ENCODE measurements around the gene NEDD9.

The NEDD9 gene

GRCh38 chr6:11181478-11182136 lies 50.9 kb downstream of the NEDD9 start:
- DNase-seq (ENCODE audit: low read depth in 2 of 2): no peak

- no peak for DNase-seq (ENCODE audit: low read depth in 2 of 2)
Observed at GRCh38 chr6:11179419-11180202, 52.9 kb downstream of the NEDD9 start.

- DNase-seq (ENCODE audit: low read depth in 2 of 2): no peak
Observed at GRCh38 chr6:11179088-11179418, 53.4 kb downstream of the NEDD9 start.

- no peak for DNase-seq (ENCODE audit: low read depth in 2 of 2)
Observed at GRCh38 chr6:11177271-11177670, 55.2 kb downstream of the NEDD9 start.

DNA sequence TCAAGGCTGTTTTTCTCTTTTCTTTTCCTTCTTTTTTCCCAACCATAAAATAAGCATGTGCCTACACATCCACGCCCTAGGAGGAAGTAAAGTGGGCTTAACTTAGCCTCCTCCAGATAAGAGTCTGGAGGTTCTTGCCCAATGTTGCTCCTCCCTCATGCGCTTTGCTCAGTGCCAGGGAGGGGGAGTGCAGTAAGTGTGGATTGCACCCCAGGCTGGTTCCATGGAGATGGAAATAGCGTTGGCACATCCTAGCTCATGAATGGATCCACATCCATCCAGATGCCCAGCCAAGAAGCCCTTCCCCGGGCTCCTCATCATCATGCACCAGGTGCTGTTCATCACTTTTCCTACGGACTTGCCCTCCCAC lies 58.2 kb downstream of the NEDD9 start:
- no peak for DNase-seq (ENCODE audit: low read depth in 2 of 2)

GRCh38 chr6:11172501-11173327 lies 59.8 kb downstream of the NEDD9 start:
- DNase-seq (ENCODE audit: low read depth in 2 of 2): peak; percentile 62 to 82

DNA sequence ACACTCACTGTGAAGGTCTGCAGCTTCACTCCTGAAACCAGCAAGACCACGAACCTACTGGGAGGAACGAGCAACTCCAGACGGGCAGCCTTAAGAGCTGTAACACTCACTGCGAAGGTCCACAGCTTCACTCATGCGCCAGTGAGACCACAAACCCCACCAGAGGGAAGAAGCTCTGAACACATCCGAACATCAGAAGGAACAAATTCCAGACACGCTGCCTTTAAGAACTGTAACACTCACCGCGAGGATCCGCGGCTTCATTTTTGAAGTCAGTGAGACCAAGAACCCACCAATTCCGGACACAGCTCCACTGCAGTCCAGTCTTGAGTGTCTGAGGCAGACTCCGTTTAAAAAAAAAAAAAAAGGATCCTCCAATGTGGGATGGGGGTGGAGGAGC lies 60.5 kb downstream of the NEDD9 start:
- no peak for DNase-seq (ENCODE audit: low read depth in 2 of 2)

DNA sequence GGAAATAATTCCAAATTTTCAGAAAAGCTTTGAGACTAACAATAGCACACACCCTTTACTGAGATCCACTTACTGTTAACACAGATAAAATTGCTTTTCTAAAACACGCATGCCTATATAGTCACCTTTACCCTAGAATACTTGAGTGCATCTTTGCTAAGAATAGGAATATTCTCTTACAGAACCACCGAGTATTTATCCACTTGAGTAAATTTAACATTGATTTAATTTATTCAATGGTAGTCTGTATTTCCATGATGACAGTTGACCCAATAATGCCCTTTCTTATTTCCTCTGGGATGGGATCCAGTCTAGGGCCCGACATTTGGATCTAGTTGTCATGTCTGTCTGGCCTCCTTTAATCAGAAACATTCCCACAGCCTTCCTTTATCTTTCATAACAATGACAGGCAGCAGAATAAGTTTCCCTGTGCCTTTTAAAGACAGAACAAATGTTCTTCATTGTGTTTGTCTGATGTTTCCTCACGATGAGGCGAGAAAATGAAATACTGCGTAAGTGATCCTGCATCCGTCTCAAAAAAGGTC lies 64.3 kb downstream of the NEDD9 start:
- DNase-seq (ENCODE audit: low read depth in 2 of 2): no peak

DNA sequence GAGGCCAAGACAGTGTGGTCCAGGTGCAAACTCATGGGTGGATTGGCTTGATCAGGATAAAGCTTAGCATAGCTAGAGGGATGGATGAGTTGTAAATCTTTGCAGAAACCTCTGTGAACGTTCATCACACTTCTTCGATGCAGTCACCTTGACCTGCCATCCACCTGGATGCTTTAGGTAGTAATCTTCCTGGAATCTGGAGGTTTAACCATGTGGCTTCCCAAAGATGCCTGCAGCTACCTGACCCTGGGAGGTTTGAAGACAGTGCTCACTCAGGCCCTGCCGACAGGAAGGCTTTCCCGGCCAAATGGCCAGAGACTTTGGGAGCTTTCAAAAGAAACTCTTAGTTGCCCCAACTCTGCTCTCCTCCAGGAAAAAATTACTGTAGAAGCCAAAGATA lies 65.5 kb downstream of the NEDD9 start:
- DNase-seq (ENCODE audit: low read depth in 2 of 2): no peak

- no peak for DNase-seq (ENCODE audit: low read depth in 2 of 2)
Observed at GRCh38 chr6:11164717-11165646, 67.5 kb downstream of the NEDD9 start.

- DNase-seq (ENCODE audit: low read depth in 2 of 2): no peak
Observed at GRCh38 chr6:11163932-11164331, 68.5 kb downstream of the NEDD9 start.

DNA sequence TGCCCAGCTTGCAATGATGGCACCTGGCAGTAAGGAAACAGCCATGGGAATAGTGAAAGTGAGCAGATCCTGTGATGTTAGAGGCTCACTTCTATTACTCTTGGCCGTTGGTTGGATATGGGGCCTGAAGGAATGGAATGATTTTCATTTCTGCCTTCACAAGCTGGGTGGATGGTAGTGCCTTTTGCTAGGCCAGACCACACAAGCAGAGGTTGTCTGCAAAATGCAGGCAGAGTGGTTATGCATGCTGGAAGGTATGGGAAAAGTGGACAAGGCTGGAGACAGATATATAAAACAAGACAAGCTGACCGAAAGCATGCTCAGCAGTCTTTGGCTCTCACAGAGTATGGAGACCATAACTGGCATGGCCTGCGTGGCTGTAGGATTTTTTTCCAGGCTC lies 70.2 kb downstream of the NEDD9 start:
- no peak for DNase-seq (ENCODE audit: low read depth in 2 of 2)

DNA sequence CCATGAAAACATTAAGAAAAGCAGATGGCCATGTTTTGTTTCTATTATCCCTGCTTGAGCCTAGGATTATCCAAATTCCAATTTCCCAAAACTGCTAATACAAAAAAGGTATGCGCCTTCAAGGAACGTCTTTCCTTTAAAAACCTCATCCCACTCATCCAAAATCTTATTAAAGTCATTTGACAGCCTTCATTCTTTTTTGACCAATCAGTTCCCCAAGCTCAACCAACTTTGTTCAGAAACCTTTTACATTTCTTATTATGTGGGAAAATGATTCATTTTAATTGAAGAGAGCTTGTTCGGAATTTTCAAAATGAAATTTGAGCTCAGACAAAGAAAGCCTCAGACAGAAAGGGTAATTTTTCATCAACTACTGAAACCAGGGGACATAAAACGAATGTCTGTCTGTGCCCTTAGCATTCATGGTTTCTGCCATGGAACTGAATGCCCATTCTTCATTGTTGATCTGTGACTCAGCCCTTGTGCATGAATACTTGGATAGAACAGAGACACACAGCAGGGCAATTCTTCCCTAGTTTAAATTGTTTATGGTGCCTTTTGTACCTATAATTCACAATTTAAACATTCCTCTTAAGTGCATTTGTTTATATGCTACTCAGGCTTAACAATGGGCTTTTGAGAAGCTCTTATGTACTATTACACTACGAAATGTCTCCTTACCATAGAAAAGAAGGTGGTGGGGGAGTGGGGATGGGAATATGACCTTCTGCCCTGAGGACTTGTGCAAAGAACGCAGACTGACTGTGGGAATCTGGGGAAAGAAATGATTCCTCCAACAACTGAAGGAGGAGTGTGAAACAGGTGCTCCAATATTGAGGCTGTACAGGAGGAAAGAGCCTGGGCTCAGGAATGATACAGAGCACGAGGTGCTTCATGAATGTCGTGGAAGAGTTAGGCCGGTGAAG lies 71.2 kb downstream of the NEDD9 start:
- DNase-seq (ENCODE audit: low read depth in 2 of 2): no peak

DNA sequence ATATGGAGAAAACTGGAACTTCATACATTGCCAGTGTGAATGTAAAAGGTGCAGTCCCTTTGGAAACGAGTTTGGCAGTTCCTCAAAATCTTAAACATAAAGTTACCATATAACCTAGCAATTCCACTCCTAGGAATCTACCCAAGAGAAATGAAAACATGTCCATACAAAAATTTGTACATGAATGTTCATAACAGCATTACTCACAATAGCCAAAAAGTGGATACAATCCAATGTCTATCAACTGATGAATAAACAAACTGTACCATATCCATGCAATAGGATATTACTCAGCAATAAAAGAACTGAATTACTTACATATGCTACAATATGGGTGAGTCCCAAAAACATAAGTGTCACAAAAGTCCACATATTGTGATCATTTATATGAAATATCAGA lies 72.3 kb downstream of the NEDD9 start:
- no peak for DNase-seq (ENCODE audit: low read depth in 2 of 2)

- no peak for DNase-seq (ENCODE audit: low read depth in 2 of 2)
Observed at GRCh38 chr6:11155589-11155988, 76.9 kb downstream of the NEDD9 start.

DNA sequence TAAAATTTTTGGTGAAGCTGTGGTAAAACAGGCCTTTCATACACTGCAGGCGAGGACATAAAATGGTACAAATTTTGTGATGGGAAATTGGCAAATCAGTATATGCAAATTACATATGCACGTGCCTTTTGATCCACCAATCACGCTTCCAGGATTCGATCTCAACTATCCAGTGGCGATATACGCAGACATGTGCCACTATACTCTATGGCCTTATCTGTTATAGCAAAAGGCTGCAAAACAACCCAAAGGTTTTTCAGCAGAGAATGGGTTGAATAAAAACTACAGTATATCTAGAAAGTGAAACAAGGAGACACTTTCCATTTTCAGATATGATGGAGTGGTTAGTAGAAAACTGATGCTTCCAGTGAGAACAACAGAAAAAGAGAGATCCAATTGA lies 79.0 kb downstream of the NEDD9 start:
- DNase-seq (ENCODE audit: low read depth in 2 of 2): no peak

- no peak for DNase-seq (ENCODE audit: low read depth in 2 of 2)
Observed at GRCh38 chr6:11152581-11152980, 79.9 kb downstream of the NEDD9 start.

DNA sequence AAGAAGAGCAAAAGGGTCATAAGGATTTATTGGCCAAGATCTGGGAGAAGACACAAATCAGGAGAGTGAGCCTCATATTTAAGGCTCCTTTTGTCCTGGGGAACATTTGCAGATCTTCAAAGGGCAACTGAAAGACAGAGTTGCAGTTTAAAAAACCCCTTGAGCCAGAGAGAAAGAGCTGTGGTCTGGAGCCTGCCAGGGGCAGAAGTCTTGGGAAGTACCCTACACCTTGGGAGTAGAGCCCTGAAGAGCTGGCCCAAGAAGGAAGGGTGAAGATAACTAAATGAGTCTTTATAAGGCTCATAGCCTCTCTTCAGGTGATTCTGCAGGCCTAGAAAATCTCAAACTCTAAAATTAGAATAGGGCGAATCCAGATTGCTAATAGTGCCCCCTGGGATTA lies 81.0 kb downstream of the NEDD9 start:
- no peak for DNase-seq (ENCODE audit: low read depth in 2 of 2)

DNA sequence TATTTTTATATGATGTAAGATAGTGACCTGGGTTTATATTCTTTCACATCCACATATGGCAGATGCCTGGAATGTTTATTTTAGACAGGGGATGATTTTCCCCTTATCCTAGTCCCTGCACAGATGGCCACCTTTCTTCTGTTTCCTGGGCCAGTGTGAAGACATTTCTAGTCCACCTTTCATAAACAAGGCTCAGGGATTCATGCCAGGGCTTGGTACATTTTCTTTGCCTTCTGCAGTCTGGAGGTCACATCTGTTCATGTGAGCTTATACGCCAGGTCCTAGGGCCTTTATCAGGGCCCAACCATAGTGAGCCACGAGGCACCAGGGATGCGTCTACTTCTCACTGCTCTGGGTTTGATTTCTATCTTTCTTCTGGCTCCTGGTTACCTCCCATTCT lies 82.9 kb downstream of the NEDD9 start:
- no peak for DNase-seq (ENCODE audit: low read depth in 2 of 2)

DNA sequence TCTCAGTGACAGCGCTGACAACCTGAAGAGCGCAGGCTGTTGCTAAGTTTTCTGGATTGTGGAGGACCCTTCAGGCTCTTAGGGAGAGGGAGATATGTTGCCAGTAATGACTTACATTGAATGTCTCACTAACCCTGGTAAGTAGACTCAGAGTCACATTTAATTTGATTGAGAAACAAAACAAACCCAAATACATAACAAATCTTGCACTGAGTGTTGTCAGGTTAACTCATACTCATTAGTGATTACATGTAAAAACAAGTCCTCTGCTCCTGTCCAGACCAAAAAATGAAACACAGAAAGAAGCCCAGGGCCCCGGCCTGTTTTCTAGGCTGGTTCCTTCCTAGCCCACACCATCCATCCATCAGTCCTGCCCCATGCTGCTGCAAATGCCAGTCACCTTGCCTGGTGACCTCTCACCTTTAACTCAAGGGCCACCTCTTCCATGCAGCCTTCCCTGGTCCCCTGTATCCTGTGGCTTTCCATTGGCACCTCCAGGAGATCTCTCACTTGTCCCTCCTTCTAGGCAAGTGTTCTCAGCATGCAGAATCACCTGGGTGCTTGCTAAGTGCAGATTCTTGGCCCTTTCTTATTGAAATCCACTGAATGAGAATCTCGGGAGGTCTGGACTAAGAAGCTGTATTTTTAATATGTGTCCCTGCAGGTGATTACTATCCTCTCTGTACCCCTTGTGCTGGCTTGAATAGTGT lies 86.2 kb downstream of the NEDD9 start:
- DNase-seq (ENCODE audit: low read depth in 2 of 2): no peak

Data from stimulated activated CD4-positive, alpha-beta T cell treated with anti-CD3 and anti-CD28 coated beads, Interleukin-4, amount 100 ng/mL, for 48 hours (primary cell).